HEK293 (cell line): ENCODE results near the gene SCAMP5.
A peak's percentile ranks its signal among the peaks of the same experiment; 100 is the strongest.

Experiments
- BCL11B ChIP-seq: fragments of 450-650 bp; formaldehyde crosslinking; IDR thresholded peaks from 2 replicates; pipeline ENCODE4 v1.5.1; 2016; ENCODE audit warnings: low read depth, missing biosample characterization, missing genetic modification characterization
- GLI2 ChIP-seq: fragments of 450-650 bp; formaldehyde crosslinking; IDR thresholded peaks from 2 replicates; pipeline ENCODE4; 2017; ENCODE audit warnings: missing biosample characterization, missing genetic modification characterization, low read depth, borderline replicate concordance
- KLF17 ChIP-seq: fragments of 450-650 bp; formaldehyde crosslinking; IDR thresholded peaks from 2 replicates; pipeline ENCODE4 v1.5.1; 2016; ENCODE audit warnings: missing biosample characterization, missing genetic modification characterization
- MYNN ChIP-seq: fragments of 450-650 bp; formaldehyde crosslinking; IDR thresholded peaks from 2 replicates; pipeline ENCODE4 v1.5.1; 2016; ENCODE audit warnings: missing biosample characterization, missing genetic modification characterization, borderline replicate concordance
- MZF1 ChIP-seq: fragments of 450-650 bp; formaldehyde crosslinking; IDR thresholded peaks from 2 replicates; pipeline ENCODE4 v1.5.1; 2017; ENCODE audit warnings: missing biosample characterization, missing genetic modification characterization, borderline replicate concordance
- TCF7L2 ChIP-seq: IDR thresholded peaks from 2 replicates; pipeline ENCODE4 v1.6.1; 2011; ENCODE audit warnings: low read depth, mild to moderate bottlenecking, inconsistent platforms, low read length, moderate library complexity, borderline replicate concordance
- ZBTB1 ChIP-seq: fragments of 450-650 bp; formaldehyde crosslinking; IDR thresholded peaks from 2 replicates; pipeline ENCODE4 v1.5.1; 2016; ENCODE audit warnings: missing biosample characterization, missing genetic modification characterization
- ZIC2 ChIP-seq: fragments of 450-650 bp; formaldehyde crosslinking; IDR thresholded peaks from 2 replicates; pipeline ENCODE4 v1.5.1; 2016; ENCODE audit warnings: missing biosample characterization, missing genetic modification characterization
- ZNF155 ChIP-seq: fragments of 450-650 bp; formaldehyde crosslinking; IDR thresholded peaks from 2 replicates; pipeline ENCODE4 v1.5.1; 2016; ENCODE audit warnings: missing biosample characterization, missing genetic modification characterization
- ZNF169 ChIP-seq: fragments of 450-650 bp; formaldehyde crosslinking; IDR thresholded peaks from 2 replicates; pipeline ENCODE4 v1.5.1; 2016; ENCODE audit warnings: missing biosample characterization, missing genetic modification characterization
- ZNF18 ChIP-seq: fragments of 450-650 bp; formaldehyde crosslinking; IDR thresholded peaks from 2 replicates; pipeline ENCODE4 v1.5.1; 2016; ENCODE audit warnings: missing biosample characterization, missing genetic modification characterization
- ZNF223 ChIP-seq: fragments of 450-650 bp; formaldehyde crosslinking; IDR thresholded peaks from 2 replicates; pipeline ENCODE4 v1.5.1; 2016; ENCODE audit warnings: missing biosample characterization, missing genetic modification characterization
- ZNF23 ChIP-seq: fragments of 450-650 bp; formaldehyde crosslinking; IDR thresholded peaks from 2 replicates; pipeline ENCODE4 v1.5.1; 2016; ENCODE audit warnings: missing biosample characterization, missing genetic modification characterization, borderline replicate concordance
- ZNF274 ChIP-seq, 2 experiments: fragments of 200-500 bp in 1 of 2; fragments of 450-650 bp in 1 of 2; sonication (Bioruptor generic) in 1 of 2; formaldehyde crosslinking in 1 of 2; IDR thresholded peaks; 2 replicates each; pipeline versions ENCODE4 v1.5.1 to v1.6.1; 2014 to 2016; ENCODE audit warnings: borderline replicate concordance in 1 of 2, inconsistent platforms in 1 of 2, low read length in 1 of 2, missing biosample characterization in 1 of 2, missing genetic modification characterization in 1 of 2
- ZNF324 ChIP-seq: fragments of 450-650 bp; formaldehyde crosslinking; IDR thresholded peaks from 2 replicates; pipeline ENCODE4 v1.5.1; 2016; ENCODE audit warnings: missing biosample characterization, missing genetic modification characterization
- ZNF391 ChIP-seq: fragments of 450-650 bp; formaldehyde crosslinking; IDR thresholded peaks from 2 replicates; pipeline ENCODE4 v1.5.1; 2016; ENCODE audit warnings: low read depth, missing biosample characterization, missing genetic modification characterization, borderline replicate concordance
- ZNF514 ChIP-seq: fragments of 450-650 bp; formaldehyde crosslinking; IDR thresholded peaks from 2 replicates; pipeline ENCODE4 v1.5.1; 2016; ENCODE audit warnings: missing biosample characterization, missing genetic modification characterization
- ZNF518A ChIP-seq: fragments of 450-650 bp; formaldehyde crosslinking; conservative IDR thresholded peaks from 2 replicates; pipeline ENCODE4 v1.5.1; 2016; ENCODE audit warnings: low read depth, missing biosample characterization, missing genetic modification characterization
- ZNF600 ChIP-seq: fragments of 450-650 bp; formaldehyde crosslinking; IDR thresholded peaks from 2 replicates; pipeline ENCODE4 v1.5.1; 2016; ENCODE audit warnings: missing biosample characterization, missing genetic modification characterization
- ZNF692 ChIP-seq: fragments of 450-650 bp; formaldehyde crosslinking; IDR thresholded peaks from 2 replicates; pipeline ENCODE4 v1.5.1; 2016; ENCODE audit warnings: missing biosample characterization, missing genetic modification characterization
- TF ChIP-seq, protein P1 (sequence below): fragments of 450-650 bp; formaldehyde crosslinking; IDR thresholded peaks from 2 replicates; pipeline ENCODE4 v1.5.1; 2017; ENCODE audit warnings: missing biosample characterization, missing genetic modification characterization
- TF ChIP-seq, protein P2 (sequence below): fragments of 450-650 bp; formaldehyde crosslinking; IDR thresholded peaks from 2 replicates; pipeline ENCODE4 v1.5.1; 2016; ENCODE audit warnings: missing biosample characterization, missing genetic modification characterization

SCAMP5 gene

DNA sequence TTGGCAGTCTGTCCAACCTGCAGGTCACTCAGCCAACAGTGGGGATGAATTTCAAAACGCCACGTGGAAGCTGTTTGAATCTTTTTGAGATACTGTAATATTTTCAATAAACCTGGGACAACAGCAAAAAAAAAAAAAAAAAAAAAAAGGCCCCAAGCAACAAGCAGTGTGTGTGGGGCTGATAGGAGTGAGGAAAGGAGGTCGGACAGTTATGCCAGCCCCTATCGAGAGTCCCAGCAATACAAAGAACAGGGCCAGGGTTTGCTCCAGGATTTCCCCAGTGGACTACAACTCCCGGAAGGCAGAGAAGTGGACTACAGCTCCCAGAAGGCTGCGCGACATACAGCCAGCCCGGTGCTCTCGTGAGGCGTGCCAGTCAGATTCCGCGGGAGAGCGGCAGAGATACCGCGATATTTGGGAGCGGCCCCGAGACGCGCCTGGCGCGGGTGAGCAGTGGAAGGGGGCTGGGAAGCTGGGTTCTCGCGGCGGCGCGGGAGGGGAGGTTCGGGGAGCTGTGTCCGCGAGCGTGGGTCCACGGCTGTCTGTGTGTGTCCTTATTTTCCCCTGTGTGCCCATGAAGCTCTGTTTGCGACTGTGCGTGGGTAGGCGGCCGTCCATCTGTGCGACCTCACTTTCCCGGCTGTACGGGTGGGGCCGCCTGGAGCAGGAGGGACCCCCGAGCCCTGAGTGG, 28.0 kb downstream of the SCAMP5 start, which contains the start of gene PPCDC (continued):
- TF ChIP-seq GLI2 (tag by site-specific recombination) (no peak), ZNF169 (tag by site-specific recombination) (no peak), ZNF514 (no peak), ZNF600 (tag by site-specific recombination) (peak; percentile 11; the same call in 1 of the 2 replicates), ZNF23 (tag by site-specific recombination) (0 out of 2 replicates have a peak, but pooled peaks have one; percentile 29), TCF7L2 (no peak), ZNF223 (no peak), ZIC2 (peak; percentile 35; the same call in 1 of the 2 replicates), MZF1 (tag by site-specific recombination) (peak; percentile 38; the same call in 1 of the 2 replicates), ZNF324 (tag by site-specific recombination) (peak; percentile 87; the same call in 1 of the 2 replicates), MYNN (peak; percentile 29; the same call in 1 of the 2 replicates), ZBTB1 (0 out of 2 replicates have a peak, but pooled peaks have one; percentile 13), ZNF692 (tag by site-specific recombination) (peak; percentile 95), ZNF274 (IDR thresholded peaks at IDR 0.05; ENCODE audit: low read length) (no peak), ZNF274 (tag by site-specific recombination; IDR thresholded peaks at IDR 0.05; ENCODE audit: borderline replicate concordance) (no peak), ZNF155 (tag by site-specific recombination) (no peak), ZNF391 (tag by site-specific recombination) (peak; percentile 82; the same call in 1 of the 2 replicates), ZNF518A (peak; percentile 48; the same call in 1 of the 2 replicates), BCL11B (tag by site-specific recombination) (no peak), ZNF18 (peak; percentile 47; the same call in 1 of the 2 replicates), KLF17 (tag by site-specific recombination) (peak; percentile 99)
- TF ChIP-seq, protein P1, sequence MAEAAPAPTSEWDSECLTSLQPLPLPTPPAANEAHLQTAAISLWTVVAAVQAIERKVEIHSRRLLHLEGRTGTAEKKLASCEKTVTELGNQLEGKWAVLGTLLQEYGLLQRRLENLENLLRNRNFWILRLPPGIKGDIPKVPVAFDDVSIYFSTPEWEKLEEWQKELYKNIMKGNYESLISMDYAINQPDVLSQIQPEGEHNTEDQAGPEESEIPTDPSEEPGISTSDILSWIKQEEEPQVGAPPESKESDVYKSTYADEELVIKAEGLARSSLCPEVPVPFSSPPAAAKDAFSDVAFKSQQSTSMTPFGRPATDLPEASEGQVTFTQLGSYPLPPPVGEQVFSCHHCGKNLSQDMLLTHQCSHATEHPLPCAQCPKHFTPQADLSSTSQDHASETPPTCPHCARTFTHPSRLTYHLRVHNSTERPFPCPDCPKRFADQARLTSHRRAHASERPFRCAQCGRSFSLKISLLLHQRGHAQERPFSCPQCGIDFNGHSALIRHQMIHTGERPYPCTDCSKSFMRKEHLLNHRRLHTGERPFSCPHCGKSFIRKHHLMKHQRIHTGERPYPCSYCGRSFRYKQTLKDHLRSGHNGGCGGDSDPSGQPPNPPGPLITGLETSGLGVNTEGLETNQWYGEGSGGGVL (tag by site-specific recombination): peak; percentile 80
- TF ChIP-seq, protein P2, sequence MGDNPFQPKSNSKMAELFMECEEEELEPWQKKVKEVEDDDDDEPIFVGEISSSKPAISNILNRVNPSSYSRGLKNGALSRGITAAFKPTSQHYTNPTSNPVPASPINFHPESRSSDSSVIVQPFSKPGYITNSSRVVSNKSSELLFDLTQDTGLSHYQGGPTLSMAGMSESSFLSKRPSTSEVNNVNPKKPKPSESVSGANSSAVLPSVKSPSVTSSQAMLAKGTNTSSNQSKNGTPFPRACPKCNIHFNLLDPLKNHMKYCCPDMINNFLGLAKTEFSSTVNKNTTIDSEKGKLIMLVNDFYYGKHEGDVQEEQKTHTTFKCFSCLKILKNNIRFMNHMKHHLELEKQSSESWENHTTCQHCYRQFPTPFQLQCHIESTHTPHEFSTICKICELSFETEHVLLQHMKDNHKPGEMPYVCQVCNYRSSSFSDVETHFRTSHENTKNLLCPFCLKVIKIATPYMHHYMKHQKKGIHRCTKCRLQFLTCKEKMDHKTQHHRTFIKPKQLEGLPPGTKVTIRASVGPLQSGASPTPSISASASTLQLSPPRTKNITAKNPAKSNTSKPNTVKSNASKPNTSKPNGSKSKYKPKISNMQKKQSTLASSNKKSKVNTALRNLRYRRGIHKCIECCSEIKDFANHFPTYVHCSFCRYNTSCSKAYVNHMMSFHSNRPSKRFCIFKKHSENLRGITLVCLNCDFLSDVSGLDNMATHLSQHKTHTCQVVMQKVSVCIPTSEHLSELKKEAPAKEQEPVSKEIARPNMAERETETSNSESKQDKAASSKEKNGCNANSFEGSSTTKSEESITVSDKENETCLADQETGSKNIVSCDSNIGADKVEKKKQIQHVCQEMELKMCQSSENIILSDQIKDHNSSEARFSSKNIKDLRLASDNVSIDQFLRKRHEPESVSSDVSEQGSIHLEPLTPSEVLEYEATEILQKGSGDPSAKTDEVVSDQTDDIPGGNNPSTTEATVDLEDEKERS: peak; percentile 69; the same call in 1 of the 2 replicates
